GM12878 (cell line): Measurements from ENCODE around the gene DGKB. TPM values are rescaled to one million over a fixed set of nuclear protein-coding genes. Genes with fewer than 3 reads are reported as not detected.

Source experiments
- ATAC-seq: fragments of 200-7000 bp; cut with Tn5 transposase; 3 replicates; pipeline ENCODE4 v1.9.1; 2020; ENCODE audit warnings: mild to moderate bottlenecking, moderate library complexity
- BruUV-seq: library from RNA; stranded (reverse); fragments of 400-500 nt; replicated peaks from 2 replicates; lab custom pipeline; 2021; lab: Mats Ljungman, UMichigan
- CTCF ChIA-PET: fragments of 300-600 bp; sonication (Branson Sonifier 250); formaldehyde crosslinking; extraction: SDS; loops from one replicate; lab custom pipeline; 2021; ENCODE audit warnings: inconsistent platforms; lab: Yijun Ruan, JAX
- POLR2A ChIA-PET: fragments of 350-600 bp; formaldehyde crosslinking; extraction: SDS; loops from one replicate; lab custom pipeline; 2021; ENCODE audit warnings: inconsistent platforms; lab: Charles Lee
- RAD21 ChIA-PET: fragments of 300-600 bp; sonication (Branson Sonifier 250); formaldehyde crosslinking; loops from one replicate; lab custom pipeline; 2023; ENCODE audit warnings: antibody characterized with exemption; ENCODE audit not compliant: unreplicated experiment; lab: Charles Lee
- SMC1A ChIA-PET: fragments of 300-600 bp; sonication (Branson Sonifier 250); formaldehyde crosslinking; loops from one replicate; lab custom pipeline; 2023; ENCODE audit not compliant: unreplicated experiment, uncharacterized antibody; lab: Charles Lee
- DNase-seq: peaks from one replicate; pipeline ENCODE4 v3.0.0-alpha.2; 2011; ENCODE audit warnings: low read depth, low spot score
- FAIRE-seq: peaks from 3 replicates; lab custom pipeline; 2011; peaks lifted over from hg19 to GRCh38; lab: Jason Lieb, UNC
- H2AFZ ChIP-seq: 2 replicates; pipeline ENCODE4 v1.6.0; 2011; ENCODE audit warnings: low read depth, low read length, control low read depth; ENCODE audit not compliant: control insufficient read depth
- H3K27ac ChIP-seq: 2 replicates; pipeline ENCODE4 v1.5.1; 2011; ENCODE audit warnings: control low read depth; ENCODE audit not compliant: control insufficient read depth, insufficient read depth
- H3K27me3 ChIP-seq, 2 experiments: replicated peaks in 1 of 2; 2 replicates each; pipeline versions ENCODE4 v1.6.0 to v1.6.1; 2011; ENCODE audit warnings: low read length in 1 of 2; ENCODE audit not compliant: control insufficient read depth in 2 of 2, insufficient read depth in 2 of 2
- H3K36me3 ChIP-seq, 2 experiments: 2 replicates each; pipeline ENCODE4 v1.5.1; 2011; ENCODE audit warnings: low read length in 1 of 2; ENCODE audit not compliant: control insufficient read depth in 2 of 2, insufficient read depth in 2 of 2
- H3K4me1 ChIP-seq: 2 replicates; pipeline ENCODE4 v1.6.1; 2011; ENCODE audit warnings: mild to moderate bottlenecking, low read length, moderate library complexity, mixed read lengths; ENCODE audit not compliant: control insufficient read depth, insufficient read depth
- H3K4me2 ChIP-seq: 2 replicates; pipeline ENCODE4 v1.6.0; 2011; ENCODE audit warnings: control low read depth; ENCODE audit not compliant: control insufficient read depth, insufficient read depth
- H3K4me3 ChIP-seq: fragments of 200-600 bp; sonication (generic); 2 replicates; pipeline ENCODE4 v1.5.1; 2016
- H3K79me2 ChIP-seq: 2 replicates; pipeline ENCODE4 v1.6.0; 2011; ENCODE audit warnings: low read length; ENCODE audit not compliant: control insufficient read depth, insufficient read depth
- H3K9ac ChIP-seq: 2 replicates; pipeline ENCODE4 v1.8.0; 2011; ENCODE audit warnings: low read length, control low read depth, mixed read lengths; ENCODE audit not compliant: control insufficient read depth, insufficient read depth
- H3K9me3 ChIP-seq: replicated peaks from 3 replicates; pipeline ENCODE4 v1.5.1; 2011; ENCODE audit warnings: mild to moderate bottlenecking, low read length; ENCODE audit not compliant: control insufficient read depth, insufficient read depth
- H4K20me1 ChIP-seq: 2 replicates; pipeline ENCODE4 v1.6.0; 2011; ENCODE audit not compliant: control insufficient read depth, insufficient read depth
- IRF5 ChIP-seq: fragments of 450-650 bp; IDR thresholded peaks from 2 replicates; pipeline ENCODE4 v1.6.1; 2017; ENCODE audit warnings: borderline replicate concordance
- POLR2AphosphoS2 ChIP-seq: IDR thresholded peaks from 2 replicates; pipeline ENCODE4 v1.6.1; 2011; ENCODE audit warnings: low read depth, mild to moderate bottlenecking, low read length, improper control_type of control experiment, moderate library complexity
- RAD21 ChIP-seq: IDR thresholded peaks from 2 replicates; pipeline ENCODE4 v1.6.1; 2011; ENCODE audit warnings: mild to moderate bottlenecking, low read depth, low read length, moderate library complexity; ENCODE audit not compliant: insufficient read depth
- RCOR1 ChIP-seq: conservative IDR thresholded peaks from 2 replicates; pipeline ENCODE4 v1.6.1; 2012; ENCODE audit warnings: low read depth, low read length, improper control_type of control experiment
- ZBTB11 ChIP-seq: fragments of 450-650 bp; formaldehyde crosslinking; IDR thresholded peaks from 2 replicates; pipeline ENCODE4 v1.5.0; 2022; ENCODE audit warnings: mild to moderate bottlenecking, missing genetic modification characterization
- ZBTB4 ChIP-seq: fragments of 450-650 bp; formaldehyde crosslinking; IDR thresholded peaks from 2 replicates; pipeline ENCODE4 v1.4.0; 2022; ENCODE audit warnings: mild to moderate bottlenecking, moderate library complexity
- ZNF274 ChIP-seq: IDR thresholded peaks from one replicate; pipeline ENCODE4 v1.8.0; 2011; ENCODE audit not compliant: insufficient read length, insufficient read depth
- WGBS: methylation state at CpG from one replicate; pipeline ENCODE4 v1.1.6; 2016; ENCODE audit warnings: low lambda C conversion rate; ENCODE audit not compliant: insufficient replicate concordance, insufficient coverage; ENCODE audit errors: missing lambda C conversion rate; 5-methylcytosine and 5-hydroxymethylcytosine counted together
- in situ Hi-C: fragments of 300-500 bp; cut with MboI; formaldehyde crosslinking; loops from 9 replicates; pipeline ENCODE4 v1.14.3; 2018; ENCODE audit warnings: mixed read lengths
- intact Hi-C: fragments of 100-400 bp; cut with micrococcal nuclease; formaldehyde crosslinking; loops from one replicate; pipeline ENCODE4 v1.14.2; 2022; ENCODE audit not compliant: unreplicated experiment
- polyA plus RNA-seq, 11 experiments: library from polyadenylated mRNA; depleted of rRNA in 4 of 11; unstranded in 6 of 11; stranded (reverse) in 5 of 11; fragments of >200 nt; fragmentation: Nextera tagmentation in 4 of 11; fragmentation: Illumina TruSeq in 1 of 11; extraction: Ambion mirVana in 4 of 11; extraction: Trizol in 1 of 11; gene quantifications; 1 replicate in 1 of 11; 2 replicates in 10 of 11; pipeline versions ENCODE4 v1.2.1 to v1.2.3, GENCODE V29; 2011 to 2016; ENCODE audit warnings: inconsistent platforms in 2 of 11, missing spikeins in 2 of 11, low read depth in 1 of 11
- total RNA-seq, 4 experiments: library from RNA; depleted of rRNA in 3 of 4; stranded (reverse); fragments of >200 nt in 3 of 4; fragmentation: Illumina TruSeq in 1 of 4; extraction: Trizol in 1 of 4; gene quantifications; 2 replicates each; pipeline versions ENCODE4 v1.2.1 to v1.2.3, GENCODE V29; 2013 to 2021

The DGKB gene
- total and polyA plus RNA-seq, 10 of the 15 experiments (the other 5 are each of a cell fraction or from before 2014, with no cell fraction given): 0.02 to 0.10 (median 0.04) TPM; not detected in 6

GRCh38 chr7:14938181-14938580 lies 35.6 kb upstream of the DGKB start:
- intact Hi-C loops (no loop called here), in situ Hi-C loops (no loop called here)
- ChIA-PET POLR2A (no interaction called here), RAD21 (no interaction called here), SMC1A (no interaction called here)
- no peak for DNase-seq
- no peaks in the 10 kb centered on the region for H3K79me2 ChIP-seq
- H3K9ac ChIP-seq: no peak overlapping the region
- BruUV-seq: no TSS peak
- 29% methylated on average over 1 of the region's 1 CpG for WGBS
- no peak overlapping the region for H3K4me2 ChIP-seq
- H4K20me1 ChIP-seq: no peaks in the 10 kb centered on the region
- H3K27ac ChIP-seq: no peak overlapping the region
- H3K36me3 ChIP-seq: no peaks in the 10 kb centered on the region
- no peaks in the 10 kb centered on the region for H3K9me3 ChIP-seq
- no peaks in the 10 kb centered on the region for H3K27me3 ChIP-seq
- no peak for TF ChIP-seq RAD21
- TF ChIP-seq ZNF274: no peak
- no peak for TF ChIP-seq ZBTB4
- no peak for TF ChIP-seq POLR2AphosphoS2
- no peak for TF ChIP-seq IRF5
- TF ChIP-seq ZBTB11 (CRISPR knock-in tag): no peak
- TF ChIP-seq RCOR1: no peak
- TF ChIP-seq, all 136 proteins: peak for 0
- ATAC-seq: no peak
- H3K4me1 ChIP-seq: no peaks in the 10 kb centered on the region
- FAIRE-seq: no peak
- no peak overlapping the region for H3K4me3 ChIP-seq
- CTCF ChIA-PET: no interaction called here
- H2AFZ ChIP-seq: no peak overlapping the region
